Skeletal muscle tissue (tissue), 4 donors: ENCODE measurements around the gene NPAS3. TPM values are rescaled to one million over a fixed set of nuclear protein-coding genes. Genes with fewer than 3 reads are reported as not detected.

Source experiments
- H3K27ac ChIP-seq: one replicate; pipeline ENCODE4 v1.7.0; 2013; ENCODE audit warnings: mild to moderate bottlenecking, low read depth, low read length, inconsistent platforms
- H3K27me3 ChIP-seq, 3 donors: one replicate each; pipeline ENCODE4 v1.7.0; 2013; ENCODE audit warnings: low read length in 3 of 3; ENCODE audit not compliant: control insufficient read depth in 3 of 3, insufficient read depth in 3 of 3
- H3K36me3 ChIP-seq, 3 donors: one replicate each; pipeline ENCODE4 v1.7.0; 2013; ENCODE audit warnings: low read length in 3 of 3; ENCODE audit not compliant: control insufficient read depth in 3 of 3, insufficient read depth in 3 of 3
- H3K4me1 ChIP-seq, 3 donors: one replicate each; pipeline ENCODE4 v1.7.0; 2013; ENCODE audit warnings: low read length in 3 of 3, mild to moderate bottlenecking in 3 of 3; ENCODE audit not compliant: control insufficient read depth in 3 of 3, insufficient read depth in 3 of 3
- H3K4me3 ChIP-seq, 3 donors: one replicate each; pipeline ENCODE4 v1.7.0; 2013; ENCODE audit warnings: low read length in 3 of 3
- H3K9ac ChIP-seq, 3 donors: one replicate each; pipeline ENCODE4 v1.7.0; 2013; ENCODE audit warnings: low read length in 3 of 3, mild to moderate bottlenecking in 3 of 3, moderate library complexity in 2 of 3, low read depth in 1 of 3
- H3K9me3 ChIP-seq, 3 donors: one replicate each; pipeline ENCODE4 v1.7.0; 2013; ENCODE audit warnings: low read length in 3 of 3; ENCODE audit not compliant: control insufficient read depth in 3 of 3
- total RNA-seq: library from RNA; depleted of rRNA; stranded (reverse); fragments of >200 nt; gene quantifications from one replicate; pipeline ENCODE4 v1.2.3, GENCODE V29; 2014
- donor health status: Osteomylitis.

The NPAS3 gene
- total RNA-seq = 9.9 TPM

DNA sequence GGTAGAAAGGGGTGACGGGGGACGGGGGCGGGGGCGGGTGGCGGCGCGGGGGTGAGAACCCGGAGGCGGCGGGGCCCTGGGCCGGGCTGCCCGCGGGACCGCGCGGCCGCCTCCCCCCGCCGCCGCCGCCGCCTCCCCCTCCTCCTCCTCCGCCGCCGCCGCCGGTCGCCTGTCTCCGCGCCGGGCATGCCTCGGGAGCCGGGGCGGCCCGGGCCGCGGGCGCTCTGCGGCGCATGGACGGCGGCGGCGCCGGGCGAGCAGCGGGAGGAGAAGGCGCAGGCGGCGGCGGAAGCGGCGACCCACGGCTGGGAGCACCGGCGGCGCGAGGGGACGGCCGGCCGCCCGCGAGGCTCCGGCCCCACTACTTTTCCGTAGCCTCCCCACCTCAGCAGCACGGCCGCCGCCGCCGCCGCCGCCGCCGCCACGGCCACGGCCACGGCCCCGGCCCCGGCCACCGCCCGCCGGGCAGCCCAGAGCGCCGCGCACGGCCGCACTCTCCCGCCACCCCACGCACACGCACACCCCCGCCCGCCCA lies at the start of gene NPAS3:
Gene NPAS3, plus strand, starts transcription at position 161 of the 535 bp plus-strand sequence.
- peaks cover 0 to 27% (median 18%) of the 10 kb centered on the region in 3 donors for H3K27me3 ChIP-seq
- peak within 1 kb of the TSS; percentile 61 to 75 (median 61) for H3K4me3 ChIP-seq
- H3K36me3 ChIP-seq = no peaks in the 10 kb centered on the region
- no peaks in the 10 kb centered on the region for H3K9me3 ChIP-seq
- peak within 1 kb of the TSS; percentile 56 for H3K27ac ChIP-seq
- peaks cover 6 to 24% (median 13%) of the 10 kb centered on the region in 3 donors for H3K4me1 ChIP-seq
- peak within 1 kb of the TSS; percentile 43 to 68 (median 62) for H3K9ac ChIP-seq

DNA sequence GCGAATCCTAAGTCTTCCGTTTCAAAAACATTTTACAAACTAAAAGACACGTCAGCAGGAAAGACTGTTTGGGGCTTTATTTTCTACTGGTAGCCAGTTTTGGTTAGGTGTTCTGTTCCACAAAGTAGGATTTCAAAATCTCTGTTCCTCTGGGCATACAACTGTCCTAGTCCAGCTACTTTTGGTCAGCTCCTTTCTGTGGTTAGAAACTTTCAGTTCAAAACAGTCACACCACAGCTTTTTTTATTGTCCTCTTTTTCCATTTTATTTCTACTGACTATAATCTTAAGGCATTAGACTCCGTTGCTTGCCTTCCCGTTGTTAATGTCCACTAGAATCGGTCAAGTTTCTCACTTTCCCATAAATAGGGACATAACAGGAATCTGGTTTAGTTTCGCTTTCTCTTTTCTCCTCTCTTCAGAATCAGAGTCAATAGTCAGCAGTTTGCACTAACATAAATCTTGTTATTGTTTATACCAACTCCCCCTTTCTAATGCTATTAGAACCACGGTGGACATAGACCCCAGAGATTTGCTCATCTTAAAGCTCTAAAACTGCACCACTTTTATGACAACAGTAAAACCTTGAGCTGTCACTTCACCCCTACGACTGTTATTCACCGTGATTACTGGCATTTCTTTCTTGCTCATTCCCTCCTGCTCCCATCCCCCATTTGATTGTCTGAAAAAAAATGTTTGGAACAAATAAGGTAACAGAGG lies 41.5 kb upstream of the NPAS3 start:
- Histone ChIP-seq H3K27me3 (no peaks in the 10 kb centered on the region), H3K36me3 (no peaks in the 10 kb centered on the region), H3K4me3 (peak overlapping the region; percentile 69 to 89 (median 71)), H3K4me1 (no peaks in the 10 kb centered on the region), H3K9ac (peak overlapping the region; percentile 70 to 83 (median 75)), H3K9me3 (no peaks in the 10 kb centered on the region), H3K27ac (peak overlapping the region; percentile 69)

DNA sequence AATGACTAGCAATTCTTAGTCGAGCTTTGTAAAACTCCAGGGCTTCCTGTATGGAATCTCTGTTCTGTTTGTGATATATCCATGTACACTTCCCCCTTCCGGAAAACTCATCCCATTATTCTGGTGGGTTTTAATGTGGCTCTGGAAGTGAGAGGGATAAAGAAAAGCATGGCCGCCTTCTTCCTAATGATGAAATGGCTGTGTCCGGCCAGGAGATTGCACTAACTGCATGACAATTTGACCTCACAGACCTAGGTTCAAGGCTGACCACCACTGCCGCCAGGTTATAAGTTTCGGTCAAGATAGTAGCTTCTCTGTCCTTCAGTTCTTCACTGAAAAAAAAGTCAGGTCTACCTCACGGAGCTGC lies 41.0 kb upstream of the NPAS3 start:
- Histone ChIP-seq H3K4me3 (peak overlapping the region; percentile 69 to 89 (median 71)), H3K27ac (peak overlapping the region; percentile 69), H3K36me3 (no peaks in the 10 kb centered on the region), H3K27me3 (no peaks in the 10 kb centered on the region), H3K4me1 (no peaks in the 10 kb centered on the region), H3K9me3 (no peaks in the 10 kb centered on the region), H3K9ac (peak overlapping the region; percentile 70 to 83 (median 75))

- Histone ChIP-seq H3K9me3 (no peaks in the 10 kb centered on the region), H3K27ac (no peak overlapping the region), H3K9ac (no peak overlapping the region), H3K4me3 (no peak overlapping the region), H3K27me3 (no peaks in the 10 kb centered on the region), H3K4me1 (no peaks in the 10 kb centered on the region), H3K36me3 (no peaks in the 10 kb centered on the region)
Observed at GRCh38 chr14:32898876-32899275, 39.8 kb upstream of the NPAS3 start.

GRCh38 chr14:32900547-32900946 lies 38.1 kb upstream of the NPAS3 start:
- no peak overlapping the region for H3K4me3 ChIP-seq
- no peak overlapping the region for H3K9ac ChIP-seq
- no peaks in the 10 kb centered on the region for H3K9me3 ChIP-seq
- H3K27me3 ChIP-seq = no peaks in the 10 kb centered on the region
- H3K27ac ChIP-seq = no peak overlapping the region
- H3K4me1 ChIP-seq = no peaks in the 10 kb centered on the region
- H3K36me3 ChIP-seq = no peaks in the 10 kb centered on the region

GRCh38 chr14:32905013-32905412 lies 33.7 kb upstream of the NPAS3 start:
- Histone ChIP-seq H3K36me3 (no peaks in the 10 kb centered on the region), H3K4me3 (no peak overlapping the region), H3K9ac (no peak overlapping the region), H3K27ac (no peak overlapping the region), H3K9me3 (no peaks in the 10 kb centered on the region), H3K4me1 (no peaks in the 10 kb centered on the region), H3K27me3 (no peaks in the 10 kb centered on the region)

- no peaks in the 10 kb centered on the region for H3K9me3 ChIP-seq
- no peaks in the 10 kb centered on the region for H3K36me3 ChIP-seq
Observed at GRCh38 chr14:32906672-32907071, 32.0 kb upstream of the NPAS3 start.

DNA sequence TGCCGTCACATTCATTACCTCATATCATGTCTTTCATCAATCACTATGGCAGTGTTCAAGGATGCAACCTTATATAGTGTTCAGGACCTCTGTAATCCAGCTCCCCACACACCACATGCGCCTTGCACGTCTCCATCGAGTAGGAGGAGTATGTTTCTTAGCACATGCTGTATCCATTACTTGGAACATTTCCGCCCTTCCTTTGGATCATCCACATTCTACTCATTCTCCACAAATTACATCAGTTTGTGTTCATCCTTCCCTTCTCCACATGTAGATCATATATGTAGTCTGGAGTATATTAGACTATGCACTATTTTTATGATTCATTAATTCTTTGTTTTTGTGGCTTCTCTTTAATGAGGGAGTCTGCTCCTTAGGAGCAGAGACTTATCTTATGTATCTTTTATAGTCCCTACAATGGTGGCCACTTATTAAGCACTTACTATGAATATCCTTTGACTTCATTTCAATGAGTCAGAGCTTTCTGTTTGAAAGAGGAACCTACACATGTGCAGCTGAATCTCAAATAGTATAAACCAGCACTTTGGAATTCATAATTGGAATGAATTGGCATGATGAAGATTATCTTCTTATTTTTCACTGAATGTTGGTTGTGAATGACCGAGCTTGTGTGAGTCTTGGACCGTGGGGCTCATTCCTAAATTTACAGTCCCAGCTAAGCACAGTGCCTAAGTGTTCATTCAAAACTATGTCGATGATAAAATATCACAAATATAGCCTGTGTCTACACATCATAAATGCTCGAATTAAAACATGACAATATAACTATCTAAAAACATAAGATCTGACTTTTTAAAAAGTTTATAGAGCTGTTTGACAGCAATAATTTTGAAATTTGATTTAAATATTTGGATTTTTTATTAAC lies 30.2 kb upstream of the NPAS3 start:
- no peak overlapping the region for H3K4me3 ChIP-seq
- no peak overlapping the region for H3K9ac ChIP-seq
- no peaks in the 10 kb centered on the region for H3K9me3 ChIP-seq
- H3K36me3 ChIP-seq = no peaks in the 10 kb centered on the region
- H3K4me1 ChIP-seq = no peaks in the 10 kb centered on the region
- no peaks in the 10 kb centered on the region for H3K27me3 ChIP-seq
- no peak overlapping the region for H3K27ac ChIP-seq

More at GRCh38 chr14:32906672-32907071, 32.0 kb upstream of the NPAS3 start:
- Histone ChIP-seq H3K27me3 (no peaks in the 10 kb centered on the region), H3K4me1 (no peaks in the 10 kb centered on the region), H3K27ac (no peak overlapping the region), H3K9ac (no peak overlapping the region), H3K4me3 (no peak overlapping the region)

DNA sequence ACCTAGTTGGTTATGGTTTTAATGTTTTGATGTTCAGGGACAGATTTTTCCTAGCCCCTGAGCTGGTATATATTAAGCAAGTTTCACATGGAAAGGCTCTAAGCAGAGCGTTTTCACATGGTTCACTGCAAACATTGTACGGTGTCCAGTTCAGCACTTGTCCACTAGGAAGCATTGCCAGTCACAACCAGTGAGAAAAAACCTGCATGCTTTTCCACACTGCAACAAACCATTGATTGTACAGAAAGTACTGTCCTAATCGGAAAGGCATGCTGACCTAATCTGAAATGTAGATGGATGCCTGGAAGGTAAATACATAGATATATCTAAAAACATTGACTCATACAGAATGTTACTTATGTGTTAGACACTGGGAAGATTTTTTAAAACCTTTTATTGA lies 25.0 kb upstream of the NPAS3 start:
- Histone ChIP-seq H3K4me3 (no peak overlapping the region), H3K27me3 (no peaks in the 10 kb centered on the region), H3K9ac (no peak overlapping the region), H3K36me3 (no peaks in the 10 kb centered on the region), H3K27ac (no peak overlapping the region), H3K9me3 (no peaks in the 10 kb centered on the region), H3K4me1 (no peaks in the 10 kb centered on the region)

- H3K27ac ChIP-seq = no peak overlapping the region
Observed at GRCh38 chr14:32914391-32914790, 24.3 kb upstream of the NPAS3 start.

More at GRCh38 chr14:32914391-32914790, 24.3 kb upstream of the NPAS3 start:
- H3K4me3 ChIP-seq = no peak overlapping the region
- no peaks in the 10 kb centered on the region for H3K9me3 ChIP-seq
- no peaks in the 10 kb centered on the region for H3K36me3 ChIP-seq
- no peaks in the 10 kb centered on the region for H3K27me3 ChIP-seq
- no peaks in the 10 kb centered on the region for H3K4me1 ChIP-seq
- H3K9ac ChIP-seq = no peak overlapping the region
